OCI-LY1 (cell line): ENCODE results near the gene EFNB2.

ENCODE experiments used
- EZH2 ChIP-seq: fragments of 200-600 bp; sonication (generic), shearing (Covaris generic); IDR thresholded peaks from 2 replicates; pipeline ENCODE4 v1.8.0; 2017; ENCODE audit warnings: borderline replicate concordance, mixed run types, mild to moderate bottlenecking, antibody characterized with exemption, low read length, moderate library complexity, mixed read lengths
- TF ChIP-seq, protein P1 (sequence below): fragments of 200-600 bp; sonication (generic), shearing (Covaris generic); IDR thresholded peaks from 2 replicates; pipeline ENCODE4 v1.5.1; 2017; ENCODE audit warnings: mild to moderate bottlenecking, antibody characterized with exemption, low read length, moderate library complexity, mixed read lengths

DNA sequence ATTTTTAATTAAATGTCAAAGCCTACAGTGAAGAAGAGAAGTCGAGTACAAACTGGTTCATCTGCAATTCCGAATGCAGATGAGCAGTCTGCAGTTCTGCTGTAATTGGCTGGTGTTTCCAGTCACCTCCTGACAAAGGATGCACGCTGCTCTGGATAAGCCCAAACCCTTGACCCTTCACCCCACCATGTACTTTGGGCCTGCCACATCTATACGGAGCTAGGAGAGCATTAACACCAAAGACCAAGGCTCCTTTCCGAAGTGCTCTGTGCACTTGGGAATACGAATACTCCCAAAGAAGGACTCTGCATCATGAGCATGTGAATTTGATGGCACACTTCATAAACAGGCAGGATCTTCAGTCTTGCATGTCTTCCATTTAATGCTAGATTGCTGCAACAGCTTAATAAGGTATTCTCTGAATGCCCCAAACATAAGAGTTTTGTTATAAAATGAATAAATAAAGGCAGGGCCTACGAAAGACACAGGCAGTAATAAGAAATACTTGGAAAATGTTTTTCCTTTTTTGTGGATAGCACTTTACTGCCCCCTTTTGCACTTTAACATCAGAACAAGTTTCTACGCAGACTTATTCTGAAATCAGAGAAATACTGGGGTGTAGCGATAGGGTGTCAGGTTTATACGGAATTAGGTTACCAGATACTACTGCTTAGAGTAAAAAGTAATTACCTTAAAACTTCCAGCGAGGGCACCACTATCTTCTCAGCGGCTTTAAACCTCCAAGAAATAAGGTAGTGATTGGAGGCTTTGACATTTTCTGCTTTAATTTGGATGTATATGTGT is 15.0 kb downstream of the EFNB2 start:
- TF ChIP-seq, protein P1, sequence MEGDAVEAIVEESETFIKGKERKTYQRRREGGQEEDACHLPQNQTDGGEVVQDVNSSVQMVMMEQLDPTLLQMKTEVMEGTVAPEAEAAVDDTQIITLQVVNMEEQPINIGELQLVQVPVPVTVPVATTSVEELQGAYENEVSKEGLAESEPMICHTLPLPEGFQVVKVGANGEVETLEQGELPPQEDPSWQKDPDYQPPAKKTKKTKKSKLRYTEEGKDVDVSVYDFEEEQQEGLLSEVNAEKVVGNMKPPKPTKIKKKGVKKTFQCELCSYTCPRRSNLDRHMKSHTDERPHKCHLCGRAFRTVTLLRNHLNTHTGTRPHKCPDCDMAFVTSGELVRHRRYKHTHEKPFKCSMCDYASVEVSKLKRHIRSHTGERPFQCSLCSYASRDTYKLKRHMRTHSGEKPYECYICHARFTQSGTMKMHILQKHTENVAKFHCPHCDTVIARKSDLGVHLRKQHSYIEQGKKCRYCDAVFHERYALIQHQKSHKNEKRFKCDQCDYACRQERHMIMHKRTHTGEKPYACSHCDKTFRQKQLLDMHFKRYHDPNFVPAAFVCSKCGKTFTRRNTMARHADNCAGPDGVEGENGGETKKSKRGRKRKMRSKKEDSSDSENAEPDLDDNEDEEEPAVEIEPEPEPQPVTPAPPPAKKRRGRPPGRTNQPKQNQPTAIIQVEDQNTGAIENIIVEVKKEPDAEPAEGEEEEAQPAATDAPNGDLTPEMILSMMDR = no peak; the same call in 1 of the 2 replicates
- no peak for TF ChIP-seq EZH2
